Measurements from ENCODE around the gene MFAP3L.

MFAP3L gene

DNA sequence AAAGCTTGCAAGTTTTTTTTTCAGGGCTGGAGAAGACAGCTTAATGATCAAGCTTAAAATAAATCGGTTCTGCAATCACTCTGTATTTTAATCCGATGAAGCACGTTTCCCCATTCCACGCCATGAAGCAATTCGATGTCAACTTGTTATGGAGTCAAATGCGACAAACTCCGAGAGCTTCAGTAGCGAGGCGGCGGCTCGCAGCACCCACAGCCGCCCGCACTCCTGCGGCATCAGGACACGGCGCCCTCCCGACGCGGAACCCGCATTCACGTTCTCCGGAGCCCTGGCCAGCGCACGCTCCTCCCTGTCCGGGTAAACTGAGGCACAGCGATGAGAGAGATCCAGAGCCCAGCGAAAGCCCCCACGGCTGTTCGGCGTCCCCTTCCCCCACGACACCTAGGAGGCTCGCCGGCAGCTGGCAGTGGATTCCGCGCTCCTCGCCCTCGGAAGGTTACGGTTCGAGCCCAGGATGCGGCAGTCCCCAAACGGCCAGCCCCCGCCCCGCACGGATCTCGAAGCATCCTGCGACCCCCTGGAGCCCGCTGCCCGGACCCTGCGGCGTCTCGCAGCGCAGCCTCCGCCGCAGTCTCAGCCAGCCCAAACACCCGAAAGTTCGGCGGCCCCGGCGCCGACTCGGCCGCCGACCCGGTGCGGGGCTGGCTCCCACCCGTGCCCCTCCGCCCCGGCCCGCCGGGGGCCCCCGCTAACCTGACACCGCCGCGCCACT lies 507 bp downstream of the MFAP3L start (continued):
- TF ChIP-seq, protein P1, sequence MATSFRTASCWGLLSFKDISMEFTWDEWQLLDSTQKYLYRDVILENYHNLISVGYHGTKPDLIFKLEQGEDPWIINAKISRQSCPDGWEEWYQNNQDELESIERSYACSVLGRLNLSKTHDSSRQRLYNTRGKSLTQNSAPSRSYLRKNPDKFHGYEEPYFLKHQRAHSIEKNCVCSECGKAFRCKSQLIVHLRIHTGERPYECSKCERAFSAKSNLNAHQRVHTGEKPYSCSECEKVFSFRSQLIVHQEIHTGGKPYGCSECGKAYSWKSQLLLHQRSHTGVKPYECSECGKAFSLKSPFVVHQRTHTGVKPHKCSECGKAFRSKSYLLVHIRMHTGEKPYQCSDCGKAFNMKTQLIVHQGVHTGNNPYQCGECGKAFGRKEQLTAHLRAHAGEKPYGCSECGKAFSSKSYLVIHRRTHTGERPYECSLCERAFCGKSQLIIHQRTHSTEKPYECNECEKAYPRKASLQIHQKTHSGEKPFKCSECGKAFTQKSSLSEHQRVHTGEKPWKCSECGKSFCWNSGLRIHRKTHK (tag by site-specific recombination; IDR thresholded peaks at IDR 0.05): no peak
- TF ChIP-seq ZNF544 (tag by site-specific recombination; IDR thresholded peaks at IDR 0.05): no peak
- TF ChIP-seq, protein P2, sequence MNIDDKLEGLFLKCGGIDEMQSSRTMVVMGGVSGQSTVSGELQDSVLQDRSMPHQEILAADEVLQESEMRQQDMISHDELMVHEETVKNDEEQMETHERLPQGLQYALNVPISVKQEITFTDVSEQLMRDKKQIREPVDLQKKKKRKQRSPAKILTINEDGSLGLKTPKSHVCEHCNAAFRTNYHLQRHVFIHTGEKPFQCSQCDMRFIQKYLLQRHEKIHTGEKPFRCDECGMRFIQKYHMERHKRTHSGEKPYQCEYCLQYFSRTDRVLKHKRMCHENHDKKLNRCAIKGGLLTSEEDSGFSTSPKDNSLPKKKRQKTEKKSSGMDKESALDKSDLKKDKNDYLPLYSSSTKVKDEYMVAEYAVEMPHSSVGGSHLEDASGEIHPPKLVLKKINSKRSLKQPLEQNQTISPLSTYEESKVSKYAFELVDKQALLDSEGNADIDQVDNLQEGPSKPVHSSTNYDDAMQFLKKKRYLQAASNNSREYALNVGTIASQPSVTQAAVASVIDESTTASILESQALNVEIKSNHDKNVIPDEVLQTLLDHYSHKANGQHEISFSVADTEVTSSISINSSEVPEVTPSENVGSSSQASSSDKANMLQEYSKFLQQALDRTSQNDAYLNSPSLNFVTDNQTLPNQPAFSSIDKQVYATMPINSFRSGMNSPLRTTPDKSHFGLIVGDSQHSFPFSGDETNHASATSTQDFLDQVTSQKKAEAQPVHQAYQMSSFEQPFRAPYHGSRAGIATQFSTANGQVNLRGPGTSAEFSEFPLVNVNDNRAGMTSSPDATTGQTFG (tag by site-specific recombination; IDR thresholded peaks at IDR 0.05; ENCODE audit: borderline replicate concordance): no peak
- no peak for TF ChIP-seq ZFHX2 (tag by site-specific recombination; conservative IDR thresholded peaks at IDR 0.05)
- TF ChIP-seq ZNF302 (tag by site-specific recombination; IDR thresholded peaks at IDR 0.05; ENCODE audit: low read depth): no peak
- TF ChIP-seq ZNF558 (tag by site-specific recombination; IDR thresholded peaks at IDR 0.05): no peak
- no peak for TF ChIP-seq HOXA7 (CRISPR knock-in tag; IDR thresholded peaks at IDR 0.05; ENCODE audit: borderline replicate concordance)
- TF ChIP-seq TRIM28 (IDR thresholded peaks at IDR 0.05; ENCODE audit: borderline replicate concordance, low read length): no peak
- no peak for TF ChIP-seq GLI4 (tag by site-specific recombination; IDR thresholded peaks at IDR 0.05)
- no peak for TF ChIP-seq YY2 (tag by site-specific recombination; IDR thresholded peaks at IDR 0.05)
- no peak for TF ChIP-seq ZNF837 (tag by site-specific recombination; IDR thresholded peaks at IDR 0.05)
- no peak for TF ChIP-seq ZIC2 (tag by site-specific recombination; IDR thresholded peaks at IDR 0.05)
- TF ChIP-seq, protein P3, sequence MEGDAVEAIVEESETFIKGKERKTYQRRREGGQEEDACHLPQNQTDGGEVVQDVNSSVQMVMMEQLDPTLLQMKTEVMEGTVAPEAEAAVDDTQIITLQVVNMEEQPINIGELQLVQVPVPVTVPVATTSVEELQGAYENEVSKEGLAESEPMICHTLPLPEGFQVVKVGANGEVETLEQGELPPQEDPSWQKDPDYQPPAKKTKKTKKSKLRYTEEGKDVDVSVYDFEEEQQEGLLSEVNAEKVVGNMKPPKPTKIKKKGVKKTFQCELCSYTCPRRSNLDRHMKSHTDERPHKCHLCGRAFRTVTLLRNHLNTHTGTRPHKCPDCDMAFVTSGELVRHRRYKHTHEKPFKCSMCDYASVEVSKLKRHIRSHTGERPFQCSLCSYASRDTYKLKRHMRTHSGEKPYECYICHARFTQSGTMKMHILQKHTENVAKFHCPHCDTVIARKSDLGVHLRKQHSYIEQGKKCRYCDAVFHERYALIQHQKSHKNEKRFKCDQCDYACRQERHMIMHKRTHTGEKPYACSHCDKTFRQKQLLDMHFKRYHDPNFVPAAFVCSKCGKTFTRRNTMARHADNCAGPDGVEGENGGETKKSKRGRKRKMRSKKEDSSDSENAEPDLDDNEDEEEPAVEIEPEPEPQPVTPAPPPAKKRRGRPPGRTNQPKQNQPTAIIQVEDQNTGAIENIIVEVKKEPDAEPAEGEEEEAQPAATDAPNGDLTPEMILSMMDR (tag by site-specific recombination; IDR thresholded peaks at IDR 0.05): no peak
- TF ChIP-seq ZNF654 (tag by site-specific recombination; IDR thresholded peaks at IDR 0.05; ENCODE audit: low read depth): no peak
- no peak for TF ChIP-seq ZNF202 (tag by site-specific recombination; IDR thresholded peaks at IDR 0.05; ENCODE audit: borderline replicate concordance)
- TF ChIP-seq BCL11A (tag by site-specific recombination; IDR thresholded peaks at IDR 0.05; ENCODE audit: low read depth): no peak
- no peak for TF ChIP-seq ZNF623 (tag by site-specific recombination; IDR thresholded peaks at IDR 0.05)
- TF ChIP-seq, protein P4, sequence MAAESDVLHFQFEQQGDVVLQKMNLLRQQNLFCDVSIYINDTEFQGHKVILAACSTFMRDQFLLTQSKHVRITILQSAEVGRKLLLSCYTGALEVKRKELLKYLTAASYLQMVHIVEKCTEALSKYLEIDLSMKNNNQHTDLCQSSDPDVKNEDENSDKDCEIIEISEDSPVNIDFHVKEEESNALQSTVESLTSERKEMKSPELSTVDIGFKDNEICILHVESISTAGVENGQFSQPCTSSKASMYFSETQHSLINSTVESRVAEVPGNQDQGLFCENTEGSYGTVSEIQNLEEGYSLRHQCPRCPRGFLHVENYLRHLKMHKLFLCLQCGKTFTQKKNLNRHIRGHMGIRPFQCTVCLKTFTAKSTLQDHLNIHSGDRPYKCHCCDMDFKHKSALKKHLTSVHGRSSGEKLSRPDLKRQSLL (tag by site-specific recombination; IDR thresholded peaks at IDR 0.05): no peak
- no peak for TF ChIP-seq ZNF157 (tag by site-specific recombination; IDR thresholded peaks at IDR 0.05)
- TF ChIP-seq ZBTB8A (tag by site-specific recombination; IDR thresholded peaks at IDR 0.05): 0 out of 2 replicates have a peak, but pooled peaks have one; percentile 17

DNA sequence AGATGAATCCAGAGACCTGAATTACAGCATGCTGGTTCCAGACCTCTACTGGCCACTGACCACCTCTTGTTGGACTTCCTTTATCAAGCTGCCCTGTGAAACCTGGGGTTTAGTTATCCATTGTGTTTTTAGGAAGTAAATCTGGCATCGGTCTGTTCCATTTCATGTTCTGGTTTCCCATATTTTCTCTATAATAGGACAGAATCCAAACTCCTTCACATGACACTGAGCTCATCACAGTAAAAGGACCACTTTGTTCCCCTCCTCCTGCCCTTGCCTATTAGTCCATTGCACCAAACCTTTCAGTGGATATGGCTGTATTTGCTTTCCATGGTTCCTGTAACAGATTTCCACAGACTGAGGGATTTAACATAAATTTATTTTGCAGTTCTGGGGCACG lies 4.0 kb downstream of the MFAP3L start:
- Histone ChIP-seq H3K4me3 (ENCODE audit: low read depth, low read length) (no peak overlapping the region), H3K9me3 (ENCODE audit: control insufficient read depth, insufficient read depth, low read depth, low read length) (no peaks in the 10 kb centered on the region), H3K36me3 (ENCODE audit: control insufficient read depth in 2 of 2, insufficient read depth in 1 of 2, low read length in 2 of 2) (no peaks in the 10 kb centered on the region), H3K27ac (ENCODE audit: extremely low read depth, low read depth, low read length) (no peak overlapping the region), H3K4me1 (ENCODE audit: control insufficient read depth, insufficient read depth, low read length) (no peaks in the 10 kb centered on the region)
- POLR2A ChIA-PET: no interaction called here
- CTCF ChIA-PET: no interaction called here
- TF ChIP-seq ZNF404 (tag by site-specific recombination; IDR thresholded peaks at IDR 0.05) (no peak), GLIS2 (tag by site-specific recombination; IDR thresholded peaks at IDR 0.05) (no peak), ZNF555 (tag by site-specific recombination; conservative IDR thresholded peaks at IDR 0.05) (no peak), MZF1 (tag by site-specific recombination; IDR thresholded peaks at IDR 0.05; ENCODE audit: borderline replicate concordance) (no peak), ZNF114 (tag by site-specific recombination; IDR thresholded peaks at IDR 0.05) (no peak), ZNF202 (tag by site-specific recombination; IDR thresholded peaks at IDR 0.05; ENCODE audit: borderline replicate concordance) (no peak), ZBTB1 (tag by site-specific recombination; IDR thresholded peaks at IDR 0.05) (no peak), IKZF3 (tag by site-specific recombination; IDR thresholded peaks at IDR 0.05) (no peak), ZNF76 (tag by site-specific recombination; IDR thresholded peaks at IDR 0.05; ENCODE audit: borderline replicate concordance, low read depth) (no peak), ZNF394 (tag by site-specific recombination; IDR thresholded peaks at IDR 0.05; ENCODE audit: borderline replicate concordance) (no peak)
- TF ChIP-seq, protein P5, sequence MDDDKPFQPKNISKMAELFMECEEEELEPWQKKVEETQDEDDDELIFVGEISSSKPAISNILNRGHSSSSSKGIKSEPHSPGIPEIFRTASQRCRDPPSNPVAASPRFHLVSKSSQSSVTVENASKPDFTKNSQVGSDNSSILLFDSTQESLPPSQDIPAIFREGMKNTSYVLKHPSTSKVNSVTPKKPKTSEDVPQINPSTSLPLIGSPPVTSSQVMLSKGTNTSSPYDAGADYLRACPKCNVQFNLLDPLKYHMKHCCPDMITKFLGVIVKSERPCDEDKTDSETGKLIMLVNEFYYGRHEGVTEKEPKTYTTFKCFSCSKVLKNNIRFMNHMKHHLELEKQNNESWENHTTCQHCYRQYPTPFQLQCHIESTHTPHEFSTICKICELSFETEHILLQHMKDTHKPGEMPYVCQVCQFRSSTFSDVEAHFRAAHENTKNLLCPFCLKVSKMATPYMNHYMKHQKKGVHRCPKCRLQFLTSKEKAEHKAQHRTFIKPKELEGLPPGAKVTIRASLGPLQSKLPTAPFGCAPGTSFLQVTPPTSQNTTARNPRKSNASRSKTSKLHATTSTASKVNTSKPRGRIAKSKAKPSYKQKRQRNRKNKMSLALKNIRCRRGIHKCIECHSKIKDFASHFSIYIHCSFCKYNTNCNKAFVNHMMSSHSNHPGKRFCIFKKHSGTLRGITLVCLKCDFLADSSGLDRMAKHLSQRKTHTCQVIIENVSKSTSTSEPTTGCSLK (tag by site-specific recombination; IDR thresholded peaks at IDR 0.05): no peak

Measured in HEK293 (cell line).